ENCODE measurements around the gene SH3BGRL2. TPM values are rescaled to one million over a fixed set of nuclear protein-coding genes. Genes with fewer than 3 reads are reported as not detected.

The SH3BGRL2 gene
- total and polyA plus RNA-seq, 2 of the 8 experiments (the other 6 are each of a cell fraction or from before 2014, with no cell fraction given): 6.0 to 20.3 TPM

DNA sequence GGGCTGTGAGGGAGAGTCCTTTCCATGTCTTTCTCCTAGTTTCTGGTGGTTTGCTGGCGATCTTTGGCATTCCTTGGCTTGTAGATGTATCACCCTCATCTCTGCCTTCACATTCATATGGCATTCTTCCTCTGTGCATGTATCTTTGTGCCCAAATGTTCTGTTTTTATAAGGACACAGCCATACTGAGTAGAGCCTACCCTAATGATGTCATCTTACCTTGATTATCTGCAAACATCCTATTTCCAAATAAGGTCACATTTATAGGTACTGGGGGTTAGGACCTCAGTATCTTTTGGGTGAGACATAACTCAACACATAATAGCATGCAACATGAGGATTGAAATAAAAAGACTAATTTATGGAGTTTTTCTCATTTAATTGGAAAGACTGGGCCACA, 5.5 kb downstream of the SH3BGRL2 start:
- Histone ChIP-seq H3K23ac (ENCODE audit: insufficient read length) (no peak overlapping the region), H3K23me2 (ENCODE audit: low read depth, low read length) (peaks cover 3% of the 10 kb centered on the region; the same call in 1 of the 2 replicates), H3K4me1 (replicated peaks in 1 of 4; ENCODE audit: control insufficient read depth in 3 of 4, insufficient read depth in 4 of 4, low read length in 3 of 4) (peaks cover 0 to 3% (median 0%) of the 10 kb centered on the region in 4 experiments; a peak in 1 of 7 replicates), H4K5ac (ENCODE audit: insufficient read length, low read depth, low read length) (no peak overlapping the region), H2AFZ (ENCODE audit: low read length) (no peak overlapping the region), H3K27me3 (replicated peaks in 1 of 4; ENCODE audit: control insufficient read depth in 3 of 4, extremely low read depth in 1 of 4, insufficient read depth in 3 of 4, low read length in 3 of 4) (no peaks in the 10 kb centered on the region), H2BK120ac (replicated peaks; ENCODE audit: low read depth, low read length) (no peak overlapping the region), H4K8ac (ENCODE audit: extremely low read depth, insufficient read depth, low read length) (no peak overlapping the region), H3K79me2 (ENCODE audit: control insufficient read depth in 1 of 2, insufficient read depth in 2 of 2, low read length in 2 of 2) (no peaks in the 10 kb centered on the region; a peak in 1 of 4 replicates), H3K56ac (replicated peaks; ENCODE audit: insufficient read length, low read depth, low read length) (no peak overlapping the region), H3K4ac (replicated peaks; ENCODE audit: insufficient read length, low read depth, low read length) (no peak overlapping the region), H3K14ac (ENCODE audit: insufficient read length) (no peak overlapping the region), H3K79me1 (ENCODE audit: low read depth, low read length) (no peaks in the 10 kb centered on the region; the same call in 1 of the 2 replicates), H4K91ac (replicated peaks; ENCODE audit: insufficient read length, low read length) (no peak overlapping the region), H2BK15ac (ENCODE audit: low read length) (no peak overlapping the region), H3K4me3 (ENCODE audit: extremely low read depth in 1 of 4, insufficient read depth in 2 of 4, low read depth in 3 of 4, low read length in 4 of 4) (no peak overlapping the region), H3K4me2 (ENCODE audit: insufficient read depth in 1 of 2, low read depth in 2 of 2, low read length in 2 of 2) (no peak overlapping the region), H2AK5ac (ENCODE audit: low read depth, low read length) (no peak overlapping the region), H3K9me3 (ENCODE audit: insufficient read depth in 2 of 2, low read depth in 1 of 2, low read length in 1 of 2) (no peaks in the 10 kb centered on the region), H3K36me3 (ENCODE audit: control insufficient read depth in 2 of 4, insufficient read depth in 4 of 4, low read length in 3 of 4) (no peaks in the 10 kb centered on the region), H3K9ac (replicated peaks in 1 of 4; ENCODE audit: extremely low read depth in 1 of 4, low read depth in 3 of 4, low read length in 3 of 4) (no peak overlapping the region), H2BK12ac (ENCODE audit: low read depth, low read length) (no peak overlapping the region), H2BK20ac (ENCODE audit: low read length) (no peak overlapping the region), H3K18ac (ENCODE audit: extremely low read depth, low read length) (no peak overlapping the region), H2BK5ac (ENCODE audit: low read depth, low read length) (no peak overlapping the region), H3K27ac (ENCODE audit: low read depth, low read length) (no peak overlapping the region), H4K20me1 (replicated peaks in 1 of 2; ENCODE audit: control insufficient read depth in 1 of 2, insufficient read depth in 2 of 2, low read length in 2 of 2) (peaks cover 2 to 6% of the 10 kb centered on the region in 2 experiments)
- CTCF ChIA-PET (ENCODE audit: partially characterized antibody): interaction anchor here (0.9 kb wide), 1 partner anchor 10 kb away, joined by 3 read pairs; no protein-coding TSS in a partner anchor
- POLR2A ChIA-PET (ENCODE audit: partially characterized antibody): no interaction called here
- DNase-seq (ENCODE audit: low read depth in 1 of 2, low spot score in 2 of 2) (no peak), FAIRE-seq (no peak)
- 93% methylated on average over 1 of the region's 1 CpG; no CpG with 5 or more reads in 1 of the 2 experiments for WGBS, 2 experiments (ENCODE audit: extremely low coverage in 1 of 2, insufficient coverage in 1 of 2, insufficient read length in 1 of 2, insufficient replicate concordance in 2 of 2, low coverage in 1 of 2, low lambda C conversion rate in 2 of 2, missing lambda C conversion rate in 1 of 2)
- TF ChIP-seq NRF1 (IDR thresholded peaks at IDR 0.05; ENCODE audit: low read depth, low read length) (no peak), POU5F1 (IDR thresholded peaks at IDR 0.05; ENCODE audit: low read depth, low read length) (no peak), GTF2F1 (IDR thresholded peaks at IDR 0.05; ENCODE audit: borderline replicate concordance, low read depth, low read length) (no peak), RBBP5 (IDR thresholded peaks at IDR 0.05; ENCODE audit: borderline replicate concordance, low read depth, low read length) (no peak), KDM1A (IDR thresholded peaks at IDR 0.05; ENCODE audit: borderline replicate concordance, low read length) (no peak), USF2 (IDR thresholded peaks at IDR 0.05; ENCODE audit: low read length) (no peak), SIRT6 (IDR thresholded peaks at IDR 0.05; ENCODE audit: low read length) (no peak), CBX8 (IDR thresholded peaks at IDR 0.05; ENCODE audit: borderline replicate concordance, low read depth, low read length) (no peak), POLR2AphosphoS5 (IDR thresholded peaks at IDR 0.05; ENCODE audit: low read depth, low read length) (no peak), TCF12 (IDR thresholded peaks at IDR 0.05; ENCODE audit: low read depth, low read length) (no peak)
- TF ChIP-seq, protein P1, sequence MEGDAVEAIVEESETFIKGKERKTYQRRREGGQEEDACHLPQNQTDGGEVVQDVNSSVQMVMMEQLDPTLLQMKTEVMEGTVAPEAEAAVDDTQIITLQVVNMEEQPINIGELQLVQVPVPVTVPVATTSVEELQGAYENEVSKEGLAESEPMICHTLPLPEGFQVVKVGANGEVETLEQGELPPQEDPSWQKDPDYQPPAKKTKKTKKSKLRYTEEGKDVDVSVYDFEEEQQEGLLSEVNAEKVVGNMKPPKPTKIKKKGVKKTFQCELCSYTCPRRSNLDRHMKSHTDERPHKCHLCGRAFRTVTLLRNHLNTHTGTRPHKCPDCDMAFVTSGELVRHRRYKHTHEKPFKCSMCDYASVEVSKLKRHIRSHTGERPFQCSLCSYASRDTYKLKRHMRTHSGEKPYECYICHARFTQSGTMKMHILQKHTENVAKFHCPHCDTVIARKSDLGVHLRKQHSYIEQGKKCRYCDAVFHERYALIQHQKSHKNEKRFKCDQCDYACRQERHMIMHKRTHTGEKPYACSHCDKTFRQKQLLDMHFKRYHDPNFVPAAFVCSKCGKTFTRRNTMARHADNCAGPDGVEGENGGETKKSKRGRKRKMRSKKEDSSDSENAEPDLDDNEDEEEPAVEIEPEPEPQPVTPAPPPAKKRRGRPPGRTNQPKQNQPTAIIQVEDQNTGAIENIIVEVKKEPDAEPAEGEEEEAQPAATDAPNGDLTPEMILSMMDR (IDR thresholded peaks at IDR 0.05; ENCODE audit: control extremely low read depth in 1 of 3, insufficient read depth in 1 of 3, low read depth in 1 of 3, low read length in 3 of 3): no peak

All from H1 (cell line).